Measurements from ENCODE around the gene GPR155. TPM values are rescaled to one million over a fixed set of nuclear protein-coding genes. Genes with fewer than 3 reads are reported as not detected.

The GPR155 gene, protein sequence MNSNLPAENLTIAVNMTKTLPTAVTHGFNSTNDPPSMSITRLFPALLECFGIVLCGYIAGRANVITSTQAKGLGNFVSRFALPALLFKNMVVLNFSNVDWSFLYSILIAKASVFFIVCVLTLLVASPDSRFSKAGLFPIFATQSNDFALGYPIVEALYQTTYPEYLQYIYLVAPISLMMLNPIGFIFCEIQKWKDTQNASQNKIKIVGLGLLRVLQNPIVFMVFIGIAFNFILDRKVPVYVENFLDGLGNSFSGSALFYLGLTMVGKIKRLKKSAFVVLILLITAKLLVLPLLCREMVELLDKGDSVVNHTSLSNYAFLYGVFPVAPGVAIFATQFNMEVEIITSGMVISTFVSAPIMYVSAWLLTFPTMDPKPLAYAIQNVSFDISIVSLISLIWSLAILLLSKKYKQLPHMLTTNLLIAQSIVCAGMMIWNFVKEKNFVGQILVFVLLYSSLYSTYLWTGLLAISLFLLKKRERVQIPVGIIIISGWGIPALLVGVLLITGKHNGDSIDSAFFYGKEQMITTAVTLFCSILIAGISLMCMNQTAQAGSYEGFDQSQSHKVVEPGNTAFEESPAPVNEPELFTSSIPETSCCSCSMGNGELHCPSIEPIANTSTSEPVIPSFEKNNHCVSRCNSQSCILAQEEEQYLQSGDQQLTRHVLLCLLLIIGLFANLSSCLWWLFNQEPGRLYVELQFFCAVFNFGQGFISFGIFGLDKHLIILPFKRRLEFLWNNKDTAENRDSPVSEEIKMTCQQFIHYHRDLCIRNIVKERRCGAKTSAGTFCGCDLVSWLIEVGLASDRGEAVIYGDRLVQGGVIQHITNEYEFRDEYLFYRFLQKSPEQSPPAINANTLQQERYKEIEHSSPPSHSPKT
- total RNA-seq = 14.7 TPM
- long read RNA-seq, full-length matches to known transcripts = 20 of 26 reads
- long read RNA-seq, partial matches to known transcripts = 0 of 26 reads
- long read RNA-seq, other reads (novel, unspliced or antisense) = 6 of 26 reads

DNA sequence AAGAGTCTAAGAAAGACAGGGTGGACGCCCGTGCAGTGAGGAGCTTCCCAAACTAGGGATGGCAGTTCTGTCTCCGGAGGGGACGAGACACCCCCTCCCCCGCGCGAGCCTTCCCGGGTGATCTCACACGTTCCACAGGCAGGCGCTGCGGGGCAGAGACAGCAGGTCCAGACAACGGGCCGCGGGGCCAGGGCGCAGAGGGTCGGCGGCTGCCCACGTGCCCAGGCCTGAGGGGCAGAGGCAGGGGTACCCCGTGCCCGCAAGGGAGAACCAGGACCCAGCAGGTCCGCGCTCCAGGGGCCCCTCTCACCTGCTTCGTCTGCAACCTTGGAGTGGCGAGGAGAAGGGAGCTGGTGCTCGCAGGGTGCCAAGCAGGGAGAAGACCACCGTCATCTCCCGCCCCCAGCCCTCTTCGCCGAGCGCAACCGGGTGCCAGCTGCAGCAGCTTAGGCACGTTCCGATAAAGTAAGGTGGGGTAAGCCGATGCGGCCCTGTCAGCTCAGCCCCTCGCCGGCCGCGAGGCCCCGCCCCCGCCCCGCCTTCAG is at the start of gene GPR155:
GPR155 (minus strand) TSS at position 467 of the 545 bp plus-strand sequence. CDS start 5,073 bp downstream, outside the sequence.
- ATAC-seq (ENCODE audit: poor library complexity) = peak; percentile 78
- DNase-seq = peak; percentile 84
- intact Hi-C loops (cut with DNase I) = no loop called here

DNA sequence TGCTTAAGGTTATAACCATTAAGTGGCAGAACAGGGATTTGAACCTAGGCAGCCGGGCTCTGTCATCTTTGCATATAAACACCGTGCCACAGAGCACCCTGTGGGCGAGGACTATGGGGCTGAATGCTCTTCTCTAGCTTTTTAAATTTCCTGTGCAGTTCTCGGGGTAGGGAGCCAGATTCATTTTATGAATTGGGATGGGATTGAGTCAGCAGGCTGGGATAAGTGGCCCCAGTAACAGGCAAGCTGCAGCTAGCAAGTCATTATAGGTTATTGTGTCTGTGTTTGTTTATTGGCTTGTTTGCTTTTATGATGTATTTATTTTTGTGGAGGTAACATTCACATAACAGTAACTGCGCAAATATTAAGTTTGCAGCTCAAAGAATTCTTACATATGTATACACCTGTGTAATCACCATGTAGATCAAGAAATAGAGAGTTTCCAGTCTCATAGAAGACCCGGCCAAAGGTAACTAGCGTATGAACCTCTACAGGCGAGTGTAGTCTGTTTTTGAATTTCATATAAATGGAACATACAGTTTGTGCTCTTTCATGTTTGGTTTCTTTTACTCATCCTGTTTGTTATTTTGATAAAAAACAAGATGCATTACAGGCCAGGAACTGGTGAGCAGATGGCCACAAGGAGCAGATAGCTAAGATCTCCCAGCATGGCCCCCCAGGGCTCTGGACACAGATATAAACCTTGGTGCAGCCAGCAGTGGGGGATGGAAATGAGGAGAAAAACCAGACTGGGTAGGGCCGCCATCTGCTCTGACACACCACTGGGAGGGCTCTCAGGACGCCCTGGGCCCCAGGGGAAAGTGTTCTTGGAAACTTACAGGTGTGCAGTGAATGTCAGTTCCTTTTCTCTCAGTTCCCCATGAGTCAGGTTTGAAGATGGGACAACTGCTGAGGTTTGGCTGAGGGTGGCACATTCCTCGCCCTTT is 49.2 kb upstream of the GPR155 start:
- DNase-seq = no peak
- ATAC-seq (ENCODE audit: poor library complexity) = no peak
- intact Hi-C loops (cut with DNase I) = no loop called here

- ATAC-seq (ENCODE audit: poor library complexity) = no peak
Measured at GRCh38 chr2:174535083-174535482, 48.3 kb upstream of the GPR155 start.

GRCh38 chr2:174529916-174530315 is 43.1 kb upstream of the GPR155 start:
- DNase-seq (no peak), ATAC-seq (ENCODE audit: poor library complexity) (no peak)
- intact Hi-C loops (cut with DNase I) = no loop called here

More at GRCh38 chr2:174535083-174535482, 48.3 kb upstream of the GPR155 start:
- no peak for DNase-seq
- intact Hi-C loops (cut with DNase I) = no loop called here

- DNase-seq = no peak
- intact Hi-C loops (cut with DNase I) = no loop called here
- ATAC-seq (ENCODE audit: poor library complexity) = no peak
Measured at GRCh38 chr2:174527959-174528358, 41.1 kb upstream of the GPR155 start.

DNA sequence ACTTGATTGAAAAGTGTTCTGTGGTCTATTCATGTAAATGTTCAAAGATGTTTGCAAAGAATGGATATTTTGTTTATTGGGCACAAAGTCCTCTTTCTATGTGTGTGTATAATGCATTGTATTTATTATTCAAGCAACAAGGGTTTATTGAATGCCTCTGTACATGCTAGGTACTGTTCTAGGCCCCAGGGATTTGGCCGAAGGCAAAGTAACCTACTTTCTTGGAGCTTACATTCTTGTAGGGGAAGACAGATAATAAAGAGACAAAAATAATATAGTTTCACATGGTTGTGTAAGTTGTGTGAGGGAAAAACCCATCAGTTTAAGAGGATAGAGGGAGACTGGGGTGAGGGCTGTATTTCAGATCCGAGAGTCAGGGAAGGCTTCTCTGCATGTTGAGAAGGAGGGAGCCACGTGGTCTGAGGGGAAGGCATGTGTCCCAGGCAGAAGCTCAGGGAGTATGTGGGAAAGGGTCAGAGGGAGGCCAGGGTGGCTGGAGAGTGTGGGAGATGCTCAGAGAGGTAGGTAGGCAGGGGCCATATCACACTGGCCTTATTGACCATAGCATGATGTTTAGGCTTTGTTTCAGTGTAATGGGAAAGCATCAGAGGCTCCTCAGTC is 40.4 kb upstream of the GPR155 start:
- intact Hi-C loops (cut with DNase I) = no loop called here
- DNase-seq (no peak), ATAC-seq (ENCODE audit: poor library complexity) (no peak)

DNA sequence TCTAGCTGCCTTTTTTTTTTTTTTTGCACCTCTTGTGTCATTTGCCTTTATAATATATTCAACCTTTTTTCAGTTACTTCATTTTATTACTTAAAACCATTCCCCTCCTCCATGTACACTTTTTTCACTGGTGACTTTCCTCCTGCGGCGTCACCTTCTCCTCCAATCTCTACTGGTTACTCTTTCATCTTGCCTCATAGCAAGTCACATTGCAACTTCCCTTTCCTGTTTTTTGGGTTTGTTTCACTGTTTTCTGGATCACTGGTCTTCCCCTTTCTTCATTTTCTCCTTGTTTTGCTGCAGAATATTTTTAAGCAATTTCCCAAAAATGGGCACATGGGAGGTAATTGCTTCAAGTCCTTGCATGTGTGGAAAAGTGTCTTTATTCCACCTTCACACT is 37.7 kb upstream of the GPR155 start:
- intact Hi-C loops (cut with DNase I) = no loop called here
- peak; percentile 56 for ATAC-seq (ENCODE audit: poor library complexity)
- DNase-seq = no peak

DNA sequence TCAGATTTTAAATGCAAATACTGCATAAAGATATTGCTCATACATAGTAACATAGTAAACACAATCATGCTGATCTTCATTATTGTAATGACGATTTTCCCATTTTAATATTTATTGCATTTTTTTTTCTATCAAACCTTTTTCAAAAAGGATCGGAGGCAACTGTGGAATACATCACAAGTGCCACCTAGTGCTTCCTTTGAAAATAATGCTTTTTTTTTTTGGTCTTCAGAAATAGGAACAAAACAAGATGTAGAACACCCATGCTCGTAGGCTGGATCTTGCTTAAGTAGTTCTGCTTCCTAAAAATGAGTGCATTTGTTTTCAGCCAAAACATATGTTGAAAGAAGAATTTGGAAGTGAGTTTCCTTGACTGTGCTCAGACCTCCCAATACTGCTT is 35.7 kb upstream of the GPR155 start:
- peak; percentile 36 for ATAC-seq (ENCODE audit: poor library complexity)

GRCh38 chr2:174518395-174518794 is 31.6 kb upstream of the GPR155 start:
- intact Hi-C loops (cut with DNase I) = no loop called here
- DNase-seq = no peak
- ATAC-seq (ENCODE audit: poor library complexity) = no peak

More for the DNA sequence above, 35.7 kb upstream of the GPR155 start:
- DNase-seq = no peak
- intact Hi-C loops (cut with DNase I) = no loop called here

- intact Hi-C loops (cut with DNase I) = no loop called here
- ATAC-seq (ENCODE audit: poor library complexity) = no peak
- DNase-seq = no peak
Measured at GRCh38 chr2:174516501-174517378, 29.9 kb upstream of the GPR155 start.

DNA sequence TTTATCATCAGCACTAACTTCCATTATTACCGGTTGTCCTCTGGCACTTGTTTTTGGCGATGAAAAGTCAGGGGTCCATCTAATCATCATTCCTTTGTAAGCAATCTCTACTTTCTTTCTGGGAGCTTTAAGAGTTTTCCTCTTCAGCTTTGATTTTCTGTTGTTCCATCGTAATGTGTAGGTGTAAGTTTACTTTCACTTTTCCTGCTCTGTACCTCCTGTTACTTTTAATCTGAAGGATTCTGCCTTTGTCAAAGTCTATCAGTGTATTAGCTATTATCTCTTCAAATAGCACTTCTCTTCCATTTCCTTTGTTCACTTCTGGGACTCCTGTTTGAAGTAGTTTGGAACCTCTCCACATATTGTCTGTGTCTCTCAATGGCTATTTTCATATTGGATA is 25.5 kb upstream of the GPR155 start:
- DNase-seq (no peak), ATAC-seq (ENCODE audit: poor library complexity) (no peak)
- intact Hi-C loops (cut with DNase I) = no loop called here

GRCh38 chr2:174511580-174512260 is 24.9 kb upstream of the GPR155 start:
- intact Hi-C loops (cut with DNase I) = no loop called here
- ATAC-seq (ENCODE audit: poor library complexity) (no peak), DNase-seq (no peak)

DNA sequence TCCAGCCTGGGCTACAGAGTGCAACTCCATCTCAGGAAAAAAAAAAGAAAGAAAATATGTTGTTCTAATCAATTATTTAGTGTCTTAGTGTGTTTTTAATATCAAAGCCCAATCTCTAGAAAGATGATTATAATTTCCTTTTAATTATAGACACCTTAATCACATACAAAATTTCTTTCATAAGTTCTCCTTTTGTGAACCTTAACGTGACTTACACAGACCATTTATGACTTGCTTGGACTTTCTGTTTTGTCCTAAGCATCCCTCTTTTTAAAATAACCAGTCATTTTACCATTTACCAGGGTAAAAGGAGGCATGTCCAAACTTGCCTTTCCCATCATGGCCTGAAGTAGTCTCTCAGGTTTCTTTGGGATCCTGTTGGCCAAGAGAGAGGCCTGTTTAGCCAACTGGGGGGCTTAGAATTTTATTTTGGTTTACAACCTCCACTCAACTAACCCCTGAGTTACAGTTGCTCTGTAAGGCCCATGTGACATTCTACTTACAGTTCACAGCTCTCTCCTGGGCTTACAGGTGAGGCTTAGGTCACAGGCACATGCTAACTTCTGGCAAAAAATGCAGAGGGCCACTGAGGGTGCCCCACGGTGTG is 23.9 kb upstream of the GPR155 start:
- intact Hi-C loops (cut with DNase I) = no loop called here
- DNase-seq (no peak), ATAC-seq (ENCODE audit: poor library complexity) (no peak)

GRCh38 chr2:174503161-174503809 is 16.5 kb upstream of the GPR155 start:
- DNase-seq (no peak), ATAC-seq (ENCODE audit: poor library complexity) (no peak)
- intact Hi-C loops (cut with DNase I) = no loop called here

GRCh38 chr2:174499371-174499770 is 12.5 kb upstream of the GPR155 start:
- intact Hi-C loops (cut with DNase I) = no loop called here
- DNase-seq = peak; percentile 52
- ATAC-seq (ENCODE audit: poor library complexity) = no peak

Measured in Right ventricle myocardium superior (tissue), 1 donor.